ENCODE measurements around the gene PRDX2. TPM values are rescaled to one million over a fixed set of nuclear protein-coding genes. Genes with fewer than 3 reads are reported as not detected.

PRDX2 gene
- total and polyA plus RNA-seq, 8 donors: 75.8 to 172 (median 103) TPM

- WGBS, 2 donors: 4% methylated on average over 65 to 66 of the region's 66 CpGs
- FAIRE-seq: no peak
- peak within 1 kb of the TSS in 1 of 4 donors; percentile 26 for H3K27ac ChIP-seq
Observed at GRCh38 chr19:12806242-12807081, 4.9 kb upstream of the PRDX2 start, which contains the start of gene RNASEH2A. Gene RNASEH2A, plus strand, starts transcription at chr19:12806584. Its CDS starts 90 bp downstream, at chr19:12806674.

GRCh38 chr19:12804051-12804450 lies 2.5 kb upstream of the PRDX2 start:
- intact Hi-C loops (cut with DNase I): loop anchor here in 1 of 3 donors (5.0 kb wide), 1 partner anchor 37 kb away; no protein-coding TSS in a partner anchor
- Histone ChIP-seq H3K27me3 (no peaks in the 10 kb centered on the region), H3K4me3 (no peak overlapping the region), H3K9me3 (no peaks in the 10 kb centered on the region), H3K27ac (no peak overlapping the region), H3K4me1 (peaks cover 5 to 9% (median 8%) of the 10 kb centered on the region in 3 donors), H3K36me3 (peaks cover 0 to 10% (median 0%) of the 10 kb centered on the region in 3 donors)
- TF ChIP-seq CTCF (IDR thresholded peaks at IDR 0.05): no peak
- DNase-seq: peak in 3 of 6 donors; percentile 51 to 72 (median 60)
- ATAC-seq: no peak
- 91 to 92% methylated on average over 26 of the region's 26 CpGs for WGBS, 2 donors
- no peak for FAIRE-seq

More at GRCh38 chr19:12806242-12807081, 4.9 kb upstream of the PRDX2 start, which contains the start of gene RNASEH2A:
- DNase-seq: peak; percentile 84 to 95 (median 89)
- intact Hi-C loops (cut with DNase I): no loop called here
- Histone ChIP-seq H3K27me3 (no peaks in the 10 kb centered on the region), H3K4me3 (peak within 1 kb of the TSS; percentile 58 to 80 (median 60)), H3K4me1 (peaks cover 0 to 6% (median 5%) of the 10 kb centered on the region in 3 donors), H3K36me3 (no peaks in the 10 kb centered on the region), H3K9me3 (no peaks in the 10 kb centered on the region)
- TF ChIP-seq CTCF (IDR thresholded peaks at IDR 0.05): no peak
- peak; percentile 81 to 90 (median 88) for ATAC-seq

DNA sequence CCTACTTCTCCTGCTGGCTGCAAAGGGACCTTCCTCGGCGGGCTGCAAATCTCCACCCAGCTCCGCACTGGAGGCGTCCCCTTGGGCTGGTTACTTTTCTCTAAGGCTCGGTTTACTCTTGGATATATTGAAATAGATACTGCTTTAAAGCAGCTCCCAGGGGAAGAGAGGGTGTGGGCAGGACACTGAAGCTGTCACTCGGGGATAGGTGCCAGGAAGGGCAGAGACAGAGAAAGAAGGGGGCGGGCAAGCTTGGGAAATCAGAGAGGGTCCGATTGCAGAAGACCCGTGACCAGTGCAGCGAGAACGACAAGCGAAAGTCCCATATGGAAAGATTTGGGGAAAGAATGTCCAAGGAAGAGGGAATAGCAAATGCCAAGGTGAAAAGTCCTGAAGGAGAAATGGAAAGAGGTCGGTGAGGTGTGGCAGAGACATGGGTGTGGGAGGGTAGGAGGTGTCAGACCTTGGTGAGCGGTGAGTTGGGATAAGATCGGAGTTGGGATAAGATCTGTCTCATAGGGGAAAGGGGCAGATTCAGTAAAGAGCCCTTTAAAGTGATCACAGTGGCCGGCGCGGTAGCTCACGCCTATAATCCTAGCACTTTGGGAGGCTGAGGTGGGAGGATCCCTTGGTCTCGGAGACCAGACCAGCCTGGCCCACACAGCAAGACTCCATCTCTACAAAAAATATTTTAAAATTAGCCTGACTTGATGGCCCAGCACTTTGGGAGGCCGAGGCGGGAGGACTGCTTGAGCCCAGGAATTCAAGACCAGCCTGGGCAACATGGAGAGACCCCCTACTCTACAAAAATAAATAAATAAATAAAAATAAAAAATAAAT lies 887 bp upstream of the PRDX2 start:
- 30 to 35% methylated on average over 22 of the region's 22 CpGs for WGBS, 2 donors
- ATAC-seq (peak in 1 of 4 donors; percentile 2), DNase-seq (peak in 2 of 6 donors; percentile 37 to 51), FAIRE-seq (no peak)
- intact Hi-C loops (cut with DNase I): loop anchor here in 1 of 3 donors (5.0 kb wide), 1 partner anchor 35 kb away; no protein-coding TSS in a partner anchor
- peaks cover 0 to 11% (median 0%) of the 10 kb centered on the region in 3 donors for H3K36me3 ChIP-seq
- TF ChIP-seq CTCF (IDR thresholded peaks at IDR 0.05): no peak
- H3K27ac ChIP-seq: peak overlapping the region; percentile 29 to 70 (median 63)
- peaks cover 5 to 9% (median 8%) of the 10 kb centered on the region in 3 donors for H3K4me1 ChIP-seq
- peak overlapping the region; percentile 64 to 89 (median 82) for H3K4me3 ChIP-seq
- H3K27me3 ChIP-seq: no peaks in the 10 kb centered on the region
- no peaks in the 10 kb centered on the region for H3K9me3 ChIP-seq

DNA sequence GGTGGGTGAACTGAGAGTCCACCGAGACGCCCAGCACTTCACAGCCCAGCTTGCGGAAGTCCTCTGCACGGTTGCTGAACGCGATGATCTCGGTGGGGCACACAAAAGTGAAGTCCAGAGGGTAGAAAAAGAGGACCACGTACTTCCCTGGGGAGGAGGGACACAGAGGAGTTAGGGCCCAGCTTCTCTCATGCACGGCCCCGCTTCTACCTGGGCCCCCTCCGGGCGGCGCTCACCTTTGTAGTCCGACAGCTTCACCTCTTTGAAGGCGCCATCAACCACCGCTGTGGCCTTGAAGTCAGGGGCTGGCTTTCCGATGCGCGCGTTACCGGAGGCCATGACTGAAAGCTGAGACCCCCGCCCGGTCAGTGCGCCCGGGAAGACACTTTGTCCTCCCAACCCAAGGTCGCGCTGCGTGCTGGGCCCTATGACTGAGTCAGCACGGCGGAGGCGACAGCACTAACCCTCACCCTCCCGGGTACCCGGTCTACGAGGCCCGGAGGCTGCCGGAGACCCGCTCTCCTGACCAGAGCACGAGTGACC lies 606 bp downstream of the PRDX2 start:
- FAIRE-seq (no peak), ATAC-seq (peak; percentile 34 to 45 (median 38)), DNase-seq (peak in 5 of 6 donors; percentile 47 to 86 (median 55))
- Histone ChIP-seq H3K36me3 (peaks cover 0 to 11% (median 0%) of the 10 kb centered on the region in 3 donors), H3K27ac (peak overlapping the region; percentile 29 to 70 (median 63)), H3K9me3 (no peaks in the 10 kb centered on the region), H3K4me1 (peaks cover 0 to 12% (median 3%) of the 10 kb centered on the region in 3 donors), H3K27me3 (no peaks in the 10 kb centered on the region), H3K4me3 (peak overlapping the region; percentile 64 to 89 (median 82))
- intact Hi-C loops (cut with DNase I): loop anchor here in 1 of 3 donors (5.0 kb wide), 1 partner anchor 34 kb away; no protein-coding TSS in a partner anchor
- 3 to 4% methylated on average over 38 of the region's 38 CpGs for WGBS, 2 donors
- TF ChIP-seq CTCF (IDR thresholded peaks at IDR 0.05): no peak
